Keratinocyte (primary cell): ENCODE data around the gene APC.

Experiments
- EZH2 ChIP-seq: IDR thresholded peaks from one replicate; pipeline ENCODE4 v1.6.1; 2012; ENCODE audit warnings: inconsistent platforms, mild to moderate bottlenecking, low read length, moderate library complexity
- TF ChIP-seq, protein P1 (sequence below), 3 experiments: IDR thresholded peaks in 1 of 3; conservative IDR thresholded peaks in 1 of 3; optimal IDR thresholded peaks in 1 of 3; 2 replicates in 2 of 3; 3 replicates in 1 of 3; pipeline versions ENCODE3 to v1.5.1; 2011; ENCODE audit warnings: low read length in 3 of 3, mild to moderate bottlenecking in 3 of 3, moderate library complexity in 2 of 3, control low read depth in 1 of 3, inconsistent platforms in 1 of 3; ENCODE audit not compliant: insufficient read depth in 2 of 3; ENCODE audit errors: extremely low read depth in 1 of 3

GRCh38 chr5:112886975-112887374 is 149.3 kb downstream of the APC start:
- TF ChIP-seq, protein P1, sequence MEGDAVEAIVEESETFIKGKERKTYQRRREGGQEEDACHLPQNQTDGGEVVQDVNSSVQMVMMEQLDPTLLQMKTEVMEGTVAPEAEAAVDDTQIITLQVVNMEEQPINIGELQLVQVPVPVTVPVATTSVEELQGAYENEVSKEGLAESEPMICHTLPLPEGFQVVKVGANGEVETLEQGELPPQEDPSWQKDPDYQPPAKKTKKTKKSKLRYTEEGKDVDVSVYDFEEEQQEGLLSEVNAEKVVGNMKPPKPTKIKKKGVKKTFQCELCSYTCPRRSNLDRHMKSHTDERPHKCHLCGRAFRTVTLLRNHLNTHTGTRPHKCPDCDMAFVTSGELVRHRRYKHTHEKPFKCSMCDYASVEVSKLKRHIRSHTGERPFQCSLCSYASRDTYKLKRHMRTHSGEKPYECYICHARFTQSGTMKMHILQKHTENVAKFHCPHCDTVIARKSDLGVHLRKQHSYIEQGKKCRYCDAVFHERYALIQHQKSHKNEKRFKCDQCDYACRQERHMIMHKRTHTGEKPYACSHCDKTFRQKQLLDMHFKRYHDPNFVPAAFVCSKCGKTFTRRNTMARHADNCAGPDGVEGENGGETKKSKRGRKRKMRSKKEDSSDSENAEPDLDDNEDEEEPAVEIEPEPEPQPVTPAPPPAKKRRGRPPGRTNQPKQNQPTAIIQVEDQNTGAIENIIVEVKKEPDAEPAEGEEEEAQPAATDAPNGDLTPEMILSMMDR (optimal IDR thresholded peaks at IDR 0.05 in 1 of 3, IDR thresholded peaks at IDR 0.05 in 1 of 3, conservative IDR thresholded peaks at IDR 0.05 in 1 of 3; ENCODE audit: extremely low read depth in 1 of 3, insufficient read depth in 2 of 3, low read length in 3 of 3), result no peak
- TF ChIP-seq EZH2, result no peak
